Sigmoid colon (tissue), 7 donors: ENCODE data around the gene GAS6. TPM values are rescaled to one million over a fixed set of nuclear protein-coding genes. Genes with fewer than 3 reads are reported as not detected.

Source experiments
- DNase-seq: peaks from one replicate; pipeline ENCODE4 v3.0.0-alpha.2; 2019
- H3K27ac ChIP-seq, 4 donors: fragments of 200-600 bp; sonication (generic); one replicate each; pipeline ENCODE4 v1.5.1; 2016 to 2019; ENCODE audit warnings: mild to moderate bottlenecking in 1 of 4
- H3K27me3 ChIP-seq, 3 donors: fragments of 200-600 bp; sonication (generic); one replicate each; pipeline ENCODE4 v1.5.1; 2019; ENCODE audit warnings: mild to moderate bottlenecking in 1 of 3
- H3K36me3 ChIP-seq, 4 donors: fragments of 200-600 bp; sonication (generic); one replicate each; pipeline ENCODE4 v1.5.1; 2016 to 2019
- H3K4me1 ChIP-seq, 4 donors: fragments of 200-600 bp; sonication (generic); one replicate each; pipeline ENCODE4 v1.5.1; 2017 to 2019
- H3K4me3 ChIP-seq, 4 donors: fragments of 200-600 bp; sonication (generic); one replicate each; pipeline ENCODE4 v1.5.1; 2017 to 2019; ENCODE audit warnings: mild to moderate bottlenecking in 2 of 4, moderate library complexity in 1 of 4
- H3K9me3 ChIP-seq, 4 donors: fragments of 200-600 bp in 3 of 4; sonication (generic) in 3 of 4; one replicate each; pipeline versions ENCODE4 v1.5.1 to v1.6.1; 2013 to 2019
- EP300 ChIP-seq, 4 donors: sonication (generic); formaldehyde crosslinking; IDR thresholded peaks; one replicate each; pipeline ENCODE4 v1.6.1; 2017; ENCODE audit warnings: antibody characterized with exemption in 4 of 4
- POLR2A ChIP-seq, 2 donors: fragments of 450-650 bp; IDR thresholded peaks; one replicate each; pipeline ENCODE4 v1.6.1; 2016; ENCODE audit warnings: antibody characterized with exemption in 2 of 2, mild to moderate bottlenecking in 2 of 2, moderate library complexity in 2 of 2
- POLR2AphosphoS5 ChIP-seq, 4 donors: sonication (generic); formaldehyde crosslinking; IDR thresholded peaks; one replicate each; pipeline ENCODE4 v1.6.1; 2017; ENCODE audit warnings: antibody characterized with exemption in 4 of 4
- WGBS, 2 donors: extraction: QIAGEN DNeasy Blood & Tissue Kit; methylation state at CpG; one replicate each; pipeline ENCODE4 v1.1.7; 2013; 5-methylcytosine and 5-hydroxymethylcytosine counted together
- intact Hi-C: fragments of 100-400 bp; cut with DNase I; formaldehyde crosslinking; loops from one replicate; pipeline ENCODE4 v1.15.1; 2023
- polyA plus RNA-seq, 3 donors: library from polyadenylated mRNA; stranded (reverse); fragments of 200-250 nt; gene quantifications; one replicate each; pipeline ENCODE4 v1.2.3, GENCODE V29; 2013
- total RNA-seq, 4 donors: library from RNA; depleted of rRNA; stranded (reverse); fragments of >200 nt; gene quantifications; one replicate each; pipeline ENCODE4 v1.1.0, GENCODE V29; 2016
- TF ChIP-seq, protein P1 (sequence below), 4 experiments: fragments of 450-650 bp in 3 of 4; fragments of 200-600 bp in 1 of 4; IDR thresholded peaks; one replicate each; pipeline ENCODE4 v1.5.1; 2016 to 2019; ENCODE audit warnings: antibody characterized with exemption in 4 of 4, mild to moderate bottlenecking in 3 of 4, moderate library complexity in 2 of 4
- donor health status: healthy with polysubstance abuse.
- donor health status: Bipolar disorder and iron deficiency.
- donor health status: healthy.

GAS6 gene
- total and polyA plus RNA-seq, 7 donors = 27.0 to 105 (median 58.1) TPM

- DNase-seq = peak; percentile 53
Observed at GRCh38 chr13:113802761-113803160, 61.1 kb downstream of the GAS6 start.

DNA sequence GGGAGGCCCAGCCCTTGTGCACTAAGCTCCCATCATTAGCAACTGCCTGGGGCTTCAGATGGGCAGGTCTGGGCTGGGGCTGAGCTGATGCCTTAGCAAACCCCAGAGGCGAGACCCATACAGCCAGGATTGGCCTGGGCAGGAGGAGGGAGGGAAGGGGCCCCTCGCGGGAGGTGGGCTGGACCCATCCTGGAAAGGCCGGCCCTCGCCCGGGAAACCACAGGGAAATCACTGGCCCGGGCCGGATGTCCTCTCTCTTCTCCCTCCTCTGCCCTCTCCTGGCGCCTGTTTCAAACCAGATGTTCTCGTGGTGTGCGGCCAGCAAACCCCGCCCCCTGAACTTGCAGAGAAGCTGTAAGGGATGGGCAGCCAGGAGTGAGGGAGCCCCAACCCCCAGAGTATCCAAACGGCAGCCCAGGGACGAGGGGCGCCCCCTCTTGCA, 61.8 kb downstream of the GAS6 start:
- peak; percentile 68 for DNase-seq
- no peaks in the 10 kb centered on the region for H3K36me3 ChIP-seq
- H3K27me3 ChIP-seq = peaks cover 0 to 2% (median 0%) of the 10 kb centered on the region in 3 donors
- intact Hi-C loops = no loop called here
- H3K9me3 ChIP-seq = no peaks in the 10 kb centered on the region
- TF ChIP-seq EP300 (IDR thresholded peaks at IDR 0.05) = no peak
- TF ChIP-seq POLR2AphosphoS5 (IDR thresholded peaks at IDR 0.05) = no peak
- TF ChIP-seq, protein P1, sequence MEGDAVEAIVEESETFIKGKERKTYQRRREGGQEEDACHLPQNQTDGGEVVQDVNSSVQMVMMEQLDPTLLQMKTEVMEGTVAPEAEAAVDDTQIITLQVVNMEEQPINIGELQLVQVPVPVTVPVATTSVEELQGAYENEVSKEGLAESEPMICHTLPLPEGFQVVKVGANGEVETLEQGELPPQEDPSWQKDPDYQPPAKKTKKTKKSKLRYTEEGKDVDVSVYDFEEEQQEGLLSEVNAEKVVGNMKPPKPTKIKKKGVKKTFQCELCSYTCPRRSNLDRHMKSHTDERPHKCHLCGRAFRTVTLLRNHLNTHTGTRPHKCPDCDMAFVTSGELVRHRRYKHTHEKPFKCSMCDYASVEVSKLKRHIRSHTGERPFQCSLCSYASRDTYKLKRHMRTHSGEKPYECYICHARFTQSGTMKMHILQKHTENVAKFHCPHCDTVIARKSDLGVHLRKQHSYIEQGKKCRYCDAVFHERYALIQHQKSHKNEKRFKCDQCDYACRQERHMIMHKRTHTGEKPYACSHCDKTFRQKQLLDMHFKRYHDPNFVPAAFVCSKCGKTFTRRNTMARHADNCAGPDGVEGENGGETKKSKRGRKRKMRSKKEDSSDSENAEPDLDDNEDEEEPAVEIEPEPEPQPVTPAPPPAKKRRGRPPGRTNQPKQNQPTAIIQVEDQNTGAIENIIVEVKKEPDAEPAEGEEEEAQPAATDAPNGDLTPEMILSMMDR (IDR thresholded peaks at IDR 0.05) = no peak
- no peak for TF ChIP-seq POLR2A (IDR thresholded peaks at IDR 0.05)
- no peak overlapping the region for H3K27ac ChIP-seq
- H3K4me1 ChIP-seq = peaks cover 0 to 7% (median 3%) of the 10 kb centered on the region in 4 donors
- 13 to 15% methylated on average over 15 of the region's 15 CpGs for WGBS, 2 donors
- no peak overlapping the region for H3K4me3 ChIP-seq

More at GRCh38 chr13:113802761-113803160, 61.1 kb downstream of the GAS6 start:
- intact Hi-C loops = no loop called here
- WGBS, 2 donors = 67 to 69% methylated on average over 25 of the region's 25 CpGs
- H3K4me1 ChIP-seq = peaks cover 0 to 7% (median 3%) of the 10 kb centered on the region in 4 donors
- H3K36me3 ChIP-seq = no peaks in the 10 kb centered on the region
- H3K4me3 ChIP-seq = no peak overlapping the region
- H3K27ac ChIP-seq = no peak overlapping the region
- H3K27me3 ChIP-seq = no peaks in the 10 kb centered on the region
- no peaks in the 10 kb centered on the region for H3K9me3 ChIP-seq
- TF ChIP-seq POLR2AphosphoS5 (IDR thresholded peaks at IDR 0.05) (no peak), POLR2A (IDR thresholded peaks at IDR 0.05) (no peak), EP300 (IDR thresholded peaks at IDR 0.05) (no peak)
- TF ChIP-seq, protein P1 (IDR thresholded peaks at IDR 0.05) = no peak

DNA sequence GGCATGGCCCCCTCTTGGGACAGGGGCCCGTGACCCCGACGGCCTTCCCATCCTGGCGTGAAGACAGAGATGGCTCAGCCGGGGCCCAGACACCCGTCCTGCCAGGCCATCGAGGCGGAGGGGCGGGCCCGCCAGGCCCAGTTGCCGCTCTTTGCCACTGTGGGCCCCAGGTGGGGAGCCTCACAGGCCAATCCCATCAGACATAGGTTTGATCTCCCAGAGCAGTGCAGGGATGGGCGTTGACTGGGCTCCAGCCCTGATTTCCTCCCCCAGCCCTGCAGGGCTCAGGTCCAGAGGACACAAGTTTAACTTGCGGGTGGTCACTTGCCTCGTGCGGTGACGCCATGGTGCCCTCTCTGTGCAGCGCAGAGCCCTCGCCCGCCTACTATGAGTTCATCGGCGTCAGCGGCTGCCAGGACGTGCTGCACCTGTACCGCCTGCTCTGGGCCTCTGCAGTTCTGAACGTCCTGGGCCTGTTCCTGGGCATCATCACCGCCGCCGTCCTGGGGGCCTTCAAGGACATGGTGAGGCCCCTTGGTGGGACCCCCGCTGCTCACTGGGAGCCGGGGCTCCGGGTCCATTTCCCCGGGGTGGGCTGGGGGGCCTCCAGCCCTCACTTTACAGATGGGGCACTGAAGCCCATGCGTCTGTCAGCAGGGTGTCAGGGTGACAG, 62.5 kb downstream of the GAS6 start:
- WGBS, 2 donors = 91 to 92% methylated on average over 33 of the region's 33 CpGs
- peak; percentile 59 for DNase-seq
- intact Hi-C loops = no loop called here

GRCh38 chr13:113800576-113800926, 63.3 kb downstream of the GAS6 start:
- Histone ChIP-seq H3K27ac (no peak overlapping the region), H3K4me1 (peaks cover 0 to 7% (median 3%) of the 10 kb centered on the region in 4 donors), H3K27me3 (peaks cover 0 to 14% (median 0%) of the 10 kb centered on the region in 3 donors), H3K4me3 (no peak overlapping the region), H3K9me3 (no peaks in the 10 kb centered on the region), H3K36me3 (no peaks in the 10 kb centered on the region)
- no peak for TF ChIP-seq POLR2A (IDR thresholded peaks at IDR 0.05)
- TF ChIP-seq EP300 (IDR thresholded peaks at IDR 0.05) = no peak
- TF ChIP-seq POLR2AphosphoS5 (IDR thresholded peaks at IDR 0.05) = no peak
- TF ChIP-seq, protein P1 (IDR thresholded peaks at IDR 0.05) = no peak
- 86 to 89% methylated on average over 10 of the region's 10 CpGs for WGBS, 2 donors
- intact Hi-C loops = no loop called here
- no peak for DNase-seq

More for the DNA sequence above, 62.5 kb downstream of the GAS6 start:
- TF ChIP-seq POLR2A (IDR thresholded peaks at IDR 0.05) = no peak
- no peak for TF ChIP-seq POLR2AphosphoS5 (IDR thresholded peaks at IDR 0.05)
- no peak for TF ChIP-seq EP300 (IDR thresholded peaks at IDR 0.05)
- TF ChIP-seq, protein P1 (IDR thresholded peaks at IDR 0.05) = no peak
- Histone ChIP-seq H3K36me3 (no peaks in the 10 kb centered on the region), H3K27ac (no peak overlapping the region), H3K4me3 (no peak overlapping the region), H3K4me1 (peaks cover 0 to 7% (median 3%) of the 10 kb centered on the region in 4 donors), H3K9me3 (no peaks in the 10 kb centered on the region), H3K27me3 (peaks cover 0 to 9% (median 0%) of the 10 kb centered on the region in 3 donors)
